Sigmoid colon (tissue), 7 donors: ENCODE results near the gene RPS18. TPM values are rescaled to one million over a fixed set of nuclear protein-coding genes. Genes with fewer than 3 reads are reported as not detected.
"Not testable (repeated sequence)": the region's sequence is repeated elsewhere in the genome, so short reads cannot be mapped to it uniquely, and the experiment has no call there.

Experiments
- DNase-seq: peaks from one replicate; pipeline ENCODE4 v3.0.0-alpha.2; 2019
- H3K27ac ChIP-seq, 4 donors: fragments of 200-600 bp; sonication (generic); one replicate each; pipeline ENCODE4 v1.5.1; 2016 to 2019; ENCODE audit warnings: mild to moderate bottlenecking in 1 of 4
- H3K27me3 ChIP-seq, 3 donors: fragments of 200-600 bp; sonication (generic); one replicate each; pipeline ENCODE4 v1.5.1; 2019; ENCODE audit warnings: mild to moderate bottlenecking in 1 of 3
- H3K36me3 ChIP-seq, 4 donors: fragments of 200-600 bp; sonication (generic); one replicate each; pipeline ENCODE4 v1.5.1; 2016 to 2019
- H3K4me1 ChIP-seq, 4 donors: fragments of 200-600 bp; sonication (generic); one replicate each; pipeline ENCODE4 v1.5.1; 2017 to 2019
- H3K4me3 ChIP-seq, 4 donors: fragments of 200-600 bp; sonication (generic); one replicate each; pipeline ENCODE4 v1.5.1; 2017 to 2019; ENCODE audit warnings: mild to moderate bottlenecking in 2 of 4, moderate library complexity in 1 of 4
- H3K9me3 ChIP-seq, 4 donors: fragments of 200-600 bp in 3 of 4; sonication (generic) in 3 of 4; one replicate each; pipeline versions ENCODE4 v1.5.1 to v1.6.1; 2013 to 2019
- CTCF ChIP-seq, 4 experiments: fragments of 450-650 bp in 3 of 4; fragments of 200-600 bp in 1 of 4; IDR thresholded peaks; one replicate each; pipeline ENCODE4 v1.5.1; 2016 to 2019; ENCODE audit warnings: antibody characterized with exemption in 4 of 4, mild to moderate bottlenecking in 3 of 4, moderate library complexity in 2 of 4
- EP300 ChIP-seq, 4 donors: sonication (generic); formaldehyde crosslinking; IDR thresholded peaks; one replicate each; pipeline ENCODE4 v1.6.1; 2017; ENCODE audit warnings: antibody characterized with exemption in 4 of 4
- POLR2A ChIP-seq, 2 donors: fragments of 450-650 bp; IDR thresholded peaks; one replicate each; pipeline ENCODE4 v1.6.1; 2016; ENCODE audit warnings: antibody characterized with exemption in 2 of 2, mild to moderate bottlenecking in 2 of 2, moderate library complexity in 2 of 2
- POLR2AphosphoS5 ChIP-seq, 4 donors: sonication (generic); formaldehyde crosslinking; IDR thresholded peaks; one replicate each; pipeline ENCODE4 v1.6.1; 2017; ENCODE audit warnings: antibody characterized with exemption in 4 of 4
- WGBS, 2 donors: extraction: QIAGEN DNeasy Blood & Tissue Kit; methylation state at CpG; one replicate each; pipeline ENCODE4 v1.1.7; 2013; 5-methylcytosine and 5-hydroxymethylcytosine counted together
- intact Hi-C: fragments of 100-400 bp; cut with DNase I; formaldehyde crosslinking; loops from one replicate; pipeline ENCODE4 v1.15.1; 2023
- polyA plus RNA-seq, 3 donors: library from polyadenylated mRNA; stranded (reverse); fragments of 200-250 nt; gene quantifications; one replicate each; pipeline ENCODE4 v1.2.3, GENCODE V29; 2013
- total RNA-seq, 4 donors: library from RNA; depleted of rRNA; stranded (reverse); fragments of >200 nt; gene quantifications; one replicate each; pipeline ENCODE4 v1.1.0, GENCODE V29; 2016
- donor health status: healthy with polysubstance abuse.
- donor health status: Bipolar disorder and iron deficiency.
- donor health status: healthy.

The RPS18 gene
- total and polyA plus RNA-seq, 7 donors = 2,427 to 7,566 (median 4,052) TPM

- H3K27ac ChIP-seq = no peak overlapping the region
- no peak overlapping the region for H3K4me3 ChIP-seq
- intact Hi-C loops = no loop called here
- DNase-seq = no peak
- TF ChIP-seq POLR2A (IDR thresholded peaks at IDR 0.05) = no peak
- TF ChIP-seq EP300 (IDR thresholded peaks at IDR 0.05) = no peak
- no peak for TF ChIP-seq CTCF (IDR thresholded peaks at IDR 0.05)
- no peak for TF ChIP-seq POLR2AphosphoS5 (IDR thresholded peaks at IDR 0.05)
- H3K36me3 ChIP-seq = peaks cover 0 to 31% (median 8%) of the 10 kb centered on the region in 4 donors
- H3K9me3 ChIP-seq = no peaks in the 10 kb centered on the region
- H3K27me3 ChIP-seq = no peaks in the 10 kb centered on the region
- H3K4me1 ChIP-seq = peaks cover 0 to 25% (median 21%) of the 10 kb centered on the region in 4 donors
Measured at GRCh38 chr6:33252759-33253158, 19.1 kb upstream of the RPS18 start.

- intact Hi-C loops = no loop called here
- no peaks in the 10 kb centered on the region for H3K27me3 ChIP-seq
- H3K4me3 ChIP-seq = no peak overlapping the region
- peak; percentile 12 for DNase-seq
- TF ChIP-seq CTCF (IDR thresholded peaks at IDR 0.05) (no peak), POLR2A (IDR thresholded peaks at IDR 0.05) (no peak), EP300 (IDR thresholded peaks at IDR 0.05) (no peak)
- H3K9me3 ChIP-seq = no peaks in the 10 kb centered on the region
- 95 to 97% methylated on average over 4 of the region's 4 CpGs for WGBS, 2 donors
- H3K27ac ChIP-seq = no peak overlapping the region
- H3K36me3 ChIP-seq = peaks cover 0 to 46% (median 10%) of the 10 kb centered on the region in 4 donors
- peaks cover 0 to 12% (median 12%) of the 10 kb centered on the region in 4 donors for H3K4me1 ChIP-seq
Measured at GRCh38 chr6:33254591-33254990, 17.3 kb upstream of the RPS18 start.

- no peak overlapping the region for H3K27ac ChIP-seq
- peaks cover 8 to 68% (median 18%) of the 10 kb centered on the region in 4 donors for H3K36me3 ChIP-seq
- TF ChIP-seq EP300 (IDR thresholded peaks at IDR 0.05) = no peak
- no peak for TF ChIP-seq CTCF (IDR thresholded peaks at IDR 0.05)
- no peak for TF ChIP-seq POLR2A (IDR thresholded peaks at IDR 0.05)
- TF ChIP-seq POLR2AphosphoS5 (IDR thresholded peaks at IDR 0.05) = no peak
- DNase-seq = no peak
- WGBS, 2 donors = 89 to 93% methylated on average over 5 of the region's 5 CpGs
- intact Hi-C loops = no loop called here
- no peaks in the 10 kb centered on the region for H3K9me3 ChIP-seq
- no peak overlapping the region for H3K4me3 ChIP-seq
- H3K27me3 ChIP-seq = no peaks in the 10 kb centered on the region
- H3K4me1 ChIP-seq = no peaks in the 10 kb centered on the region
Measured at GRCh38 chr6:33259032-33259431, 12.8 kb upstream of the RPS18 start.

GRCh38 chr6:33262490-33262889 is 9.4 kb upstream of the RPS18 start:
- H3K27me3 ChIP-seq, intact Hi-C loops, H3K4me1 ChIP-seq, H3K27ac ChIP-seq, H3K9me3 ChIP-seq, H3K4me3 ChIP-seq, DNase-seq: not testable (repeated sequence)
- 97 to 98% methylated on average over 3 of the region's 3 CpGs for WGBS, 2 donors
- H3K36me3 ChIP-seq = peaks cover 18 to 94% (median 40%) of the 10 kb centered on the region in 4 donors

GRCh38 chr6:33264015-33264414 is 7.9 kb upstream of the RPS18 start:
- 86 to 88% methylated on average over 7 of the region's 7 CpGs for WGBS, 2 donors
- no peaks in the 10 kb centered on the region for H3K27me3 ChIP-seq
- DNase-seq = no peak
- H3K4me3 ChIP-seq = no peak overlapping the region
- H3K9me3 ChIP-seq = no peaks in the 10 kb centered on the region
- H3K4me1 ChIP-seq = no peaks in the 10 kb centered on the region
- no peak overlapping the region for H3K27ac ChIP-seq
- H3K36me3 ChIP-seq = peaks cover 24 to 97% (median 49%) of the 10 kb centered on the region in 4 donors
- intact Hi-C loops = no loop called here
- TF ChIP-seq POLR2A (IDR thresholded peaks at IDR 0.05) (no peak), EP300 (IDR thresholded peaks at IDR 0.05) (no peak), POLR2AphosphoS5 (IDR thresholded peaks at IDR 0.05) (no peak), CTCF (IDR thresholded peaks at IDR 0.05) (no peak)
